ENCODE data around the gene GALNT1. TPM values are rescaled to one million over a fixed set of nuclear protein-coding genes. Genes with fewer than 3 reads are reported as not detected.
A peak's percentile ranks its signal among the peaks of the same experiment; 100 is the strongest.

GALNT1 gene
- total and polyA plus RNA-seq, 2 of the 4 experiments (the other 2 are of a cell fraction): 24.9 to 43.9 TPM

DNA sequence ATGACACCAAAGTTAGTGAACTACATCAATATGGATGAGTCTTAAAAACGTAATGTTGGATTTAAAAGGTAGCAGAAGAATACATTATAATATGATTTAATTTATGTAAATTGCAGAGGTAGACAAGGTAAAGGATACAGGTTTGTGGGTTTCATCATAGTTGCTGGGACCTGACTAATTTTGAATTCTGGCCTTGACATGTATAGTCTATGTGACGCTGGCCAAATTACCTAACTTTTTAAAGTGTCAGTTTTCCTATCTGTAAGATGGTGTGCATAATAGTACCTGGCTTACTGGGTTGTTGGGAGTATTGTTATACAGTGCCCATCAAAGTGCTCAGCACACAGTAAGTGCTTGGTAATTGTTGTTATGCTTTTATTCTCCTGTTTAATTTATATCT is 34.5 kb downstream of the GALNT1 start:
- dilution Hi-C loops (cut with HindIII; ENCODE audit: low sequenced_read_pairs, unreplicated experiment): no loop called here
- in situ Hi-C loops (cut with MboI; ENCODE audit: low sequenced_read_pairs): no loop called here

More for the DNA sequence above, 34.5 kb downstream of the GALNT1 start:
- Histone ChIP-seq H3K79me1 (ENCODE audit: low read depth in 1 of 2, low read length in 2 of 2) (peaks cover 8 to 33% of the 10 kb centered on the region in 2 experiments), H2BK20ac (ENCODE audit: low read depth, low read length) (no peak overlapping the region), H3K4me1 (ENCODE audit: control insufficient read depth, insufficient read depth, low read length) (peaks cover 7% of the 10 kb centered on the region), H4K5ac (ENCODE audit: low read depth, low read length) (no peak overlapping the region), H3K56ac (ENCODE audit: extremely low read depth, insufficient read depth, low read length) (no peak overlapping the region), H3K36me3 (ENCODE audit: control insufficient read depth, insufficient read depth, low read length) (no peaks in the 10 kb centered on the region), H3K18ac (ENCODE audit: low read depth, low read length) (no peak overlapping the region), H2BK15ac (ENCODE audit: low read depth, low read length) (no peak overlapping the region), H3K14ac (replicated peaks; ENCODE audit: low read depth, low read length) (no peak overlapping the region), H4K8ac (ENCODE audit: low read depth in 2 of 2, low read length in 2 of 2) (no peak overlapping the region), H3K27me3 (ENCODE audit: control insufficient read depth, insufficient read depth, low read length) (no peaks in the 10 kb centered on the region), H3K23ac (ENCODE audit: low read depth, low read length) (no peak overlapping the region), H4K20me1 (ENCODE audit: insufficient read depth, low read length) (peaks cover 13% of the 10 kb centered on the region), H2AFZ (replicated peaks; ENCODE audit: low read length, poor library complexity) (no peak overlapping the region), H2BK120ac (ENCODE audit: low read depth, low read length) (no peak overlapping the region), H3K4ac (ENCODE audit: low read depth, low read length) (no peak overlapping the region), H2BK5ac (ENCODE audit: low read depth, low read length, poor library complexity, severe bottlenecking) (peak overlapping the region; percentile 53), H3K4me2 (ENCODE audit: low read depth, low read length) (peak overlapping the region; percentile 33; the same call in 1 of the 2 replicates), H3K4me3 (ENCODE audit: insufficient read depth, low read depth, low read length) (no peak overlapping the region), H2AK9ac (replicated peaks; ENCODE audit: low read depth, low read length, poor library complexity) (no peak overlapping the region), H3K9ac (ENCODE audit: low read depth, low read length) (no peak overlapping the region), H4K91ac (ENCODE audit: insufficient read depth, low read depth, low read length) (no peak overlapping the region), H2AK5ac (ENCODE audit: low read depth, low read length) (no peak overlapping the region), H3K9me3 (ENCODE audit: control insufficient read depth, insufficient read depth, low read length) (no peaks in the 10 kb centered on the region), H3K27ac (ENCODE audit: insufficient read depth, low read length) (no peak overlapping the region), H3K9me1 (ENCODE audit: insufficient read depth, low read length) (peaks cover 3% of the 10 kb centered on the region; the same call in 1 of the 2 replicates)
- ATAC-seq (ENCODE audit: low read depth) (no peak), DNase-seq (no peak)
- intact Hi-C loops (cut with micrococcal nuclease): loop anchor here (5.0 kb wide), 1 partner anchor 34 kb away; the partner anchor contains the start of gene GALNT1
- TF ChIP-seq CEBPB (IDR thresholded peaks at IDR 0.05; ENCODE audit: low read depth, low read length) (no peak), SMC3 (IDR thresholded peaks at IDR 0.05; ENCODE audit: low read depth, low read length) (no peak), MXI1 (IDR thresholded peaks at IDR 0.05; ENCODE audit: borderline replicate concordance, low read depth, low read length) (no peak), MAFK (IDR thresholded peaks at IDR 0.05; ENCODE audit: low read depth, low read length) (no peak), NFE2L2 (IDR thresholded peaks at IDR 0.05; ENCODE audit: low read depth, low read length) (no peak), RFX5 (IDR thresholded peaks at IDR 0.05; ENCODE audit: low read depth, low read length) (no peak), CHD1 (IDR thresholded peaks at IDR 0.05; ENCODE audit: low read depth, low read length) (no peak), POLR2A (IDR thresholded peaks at IDR 0.05; ENCODE audit: low read depth, low read length) (no peak), MAZ (IDR thresholded peaks at IDR 0.05; ENCODE audit: borderline replicate concordance, low read depth, low read length) (no peak), RAD21 (IDR thresholded peaks at IDR 0.05; ENCODE audit: low read length) (no peak), RCOR1 (IDR thresholded peaks at IDR 0.05; ENCODE audit: insufficient replicate concordance, low read length) (no peak), BHLHE40 (IDR thresholded peaks at IDR 0.05; ENCODE audit: low read depth, low read length) (no peak)
- TF ChIP-seq, protein P1, sequence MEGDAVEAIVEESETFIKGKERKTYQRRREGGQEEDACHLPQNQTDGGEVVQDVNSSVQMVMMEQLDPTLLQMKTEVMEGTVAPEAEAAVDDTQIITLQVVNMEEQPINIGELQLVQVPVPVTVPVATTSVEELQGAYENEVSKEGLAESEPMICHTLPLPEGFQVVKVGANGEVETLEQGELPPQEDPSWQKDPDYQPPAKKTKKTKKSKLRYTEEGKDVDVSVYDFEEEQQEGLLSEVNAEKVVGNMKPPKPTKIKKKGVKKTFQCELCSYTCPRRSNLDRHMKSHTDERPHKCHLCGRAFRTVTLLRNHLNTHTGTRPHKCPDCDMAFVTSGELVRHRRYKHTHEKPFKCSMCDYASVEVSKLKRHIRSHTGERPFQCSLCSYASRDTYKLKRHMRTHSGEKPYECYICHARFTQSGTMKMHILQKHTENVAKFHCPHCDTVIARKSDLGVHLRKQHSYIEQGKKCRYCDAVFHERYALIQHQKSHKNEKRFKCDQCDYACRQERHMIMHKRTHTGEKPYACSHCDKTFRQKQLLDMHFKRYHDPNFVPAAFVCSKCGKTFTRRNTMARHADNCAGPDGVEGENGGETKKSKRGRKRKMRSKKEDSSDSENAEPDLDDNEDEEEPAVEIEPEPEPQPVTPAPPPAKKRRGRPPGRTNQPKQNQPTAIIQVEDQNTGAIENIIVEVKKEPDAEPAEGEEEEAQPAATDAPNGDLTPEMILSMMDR (conservative IDR thresholded peaks at IDR 0.05; ENCODE audit: low read depth, low read length): no peak
- TF ChIP-seq, protein P2, sequence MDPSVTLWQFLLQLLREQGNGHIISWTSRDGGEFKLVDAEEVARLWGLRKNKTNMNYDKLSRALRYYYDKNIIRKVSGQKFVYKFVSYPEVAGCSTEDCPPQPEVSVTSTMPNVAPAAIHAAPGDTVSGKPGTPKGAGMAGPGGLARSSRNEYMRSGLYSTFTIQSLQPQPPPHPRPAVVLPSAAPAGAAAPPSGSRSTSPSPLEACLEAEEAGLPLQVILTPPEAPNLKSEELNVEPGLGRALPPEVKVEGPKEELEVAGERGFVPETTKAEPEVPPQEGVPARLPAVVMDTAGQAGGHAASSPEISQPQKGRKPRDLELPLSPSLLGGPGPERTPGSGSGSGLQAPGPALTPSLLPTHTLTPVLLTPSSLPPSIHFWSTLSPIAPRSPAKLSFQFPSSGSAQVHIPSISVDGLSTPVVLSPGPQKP (IDR thresholded peaks at IDR 0.05; ENCODE audit: borderline replicate concordance, low read depth, low read length): no peak
- WGBS, 2 experiments (ENCODE audit: extremely low coverage in 2 of 2, insufficient read length in 1 of 2): no CpG with 5 or more reads among the region's 2 CpGs
- ChIA-PET POLR2A (ENCODE audit: unreplicated experiment) (no interaction called here), CTCF (no interaction called here)
- no TSS peak for BruUV-seq (replicated peaks)
